Right atrium auricular region (tissue), 2 donors: ENCODE measurements around the gene SRGAP3. TPM values are rescaled to one million over a fixed set of nuclear protein-coding genes. Genes with fewer than 3 reads are reported as not detected.

Experiments used
- DNase-seq: peaks from one replicate; pipeline ENCODE4 v3.0.0-alpha.2; 2019; ENCODE audit warnings: low spot score
- H3K27ac ChIP-seq, 2 donors: fragments of 200-600 bp; sonication (generic); 1 replicate in 1 of 2; 2 replicates in 1 of 2; pipeline ENCODE4 v1.5.1; 2016 to 2019
- H3K27me3 ChIP-seq, 2 donors: fragments of 200-600 bp; sonication (generic); one replicate each; pipeline versions ENCODE4 v1.5.1 to v1.6.0; 2017 to 2019
- H3K36me3 ChIP-seq: fragments of 200-600 bp; sonication (generic); one replicate; pipeline ENCODE4 v1.5.1; 2016
- H3K4me1 ChIP-seq, 2 donors: fragments of 200-600 bp; sonication (generic); one replicate each; pipeline versions ENCODE4 v1.5.1 to v1.6.0; 2017 to 2019
- H3K4me3 ChIP-seq, 2 donors: fragments of 200-600 bp; sonication (generic); 1 replicate in 1 of 2; 2 replicates in 1 of 2; pipeline ENCODE4 v1.5.1; 2017 to 2019; ENCODE audit warnings: mild to moderate bottlenecking in 1 of 2, moderate library complexity in 1 of 2
- H3K9me3 ChIP-seq, 2 donors: fragments of 200-600 bp; sonication (generic); one replicate each; pipeline ENCODE4 v1.5.1; 2019
- CTCF ChIP-seq, 2 donors: fragments of 200-600 bp; sonication (generic); IDR thresholded peaks; one replicate each; pipeline ENCODE4 v1.5.1; 2019; ENCODE audit warnings: antibody characterized with exemption in 2 of 2
- total RNA-seq, 2 donors: library from RNA; depleted of rRNA; stranded (reverse); fragments of >200 nt; gene quantifications; one replicate each; pipeline ENCODE4 v1.1.0, GENCODE V29; 2016

The SRGAP3 gene
- total RNA-seq, 2 donors from 2014 or later, result 4.0 to 5.0 TPM

- Histone ChIP-seq H3K9me3 (no peaks in the 10 kb centered on the region), H3K27me3 (no peaks in the 10 kb centered on the region), H3K4me1 (no peaks in the 10 kb centered on the region), H3K4me3 (no peak overlapping the region), H3K27ac (no peak overlapping the region), H3K36me3 (no peaks in the 10 kb centered on the region)
- no peak for TF ChIP-seq CTCF (IDR thresholded peaks at IDR 0.05)
- no peak for DNase-seq
Measured at GRCh38 chr3:8976540-8977182, 272.8 kb downstream of the SRGAP3 start.

- no peak for TF ChIP-seq CTCF (IDR thresholded peaks at IDR 0.05)
- H3K9me3 ChIP-seq, result no peaks in the 10 kb centered on the region
- no peak overlapping the region for H3K4me3 ChIP-seq
- no peaks in the 10 kb centered on the region for H3K36me3 ChIP-seq
- no peak overlapping the region for H3K27ac ChIP-seq
- H3K27me3 ChIP-seq, result no peaks in the 10 kb centered on the region
- no peak for DNase-seq
- no peaks in the 10 kb centered on the region for H3K4me1 ChIP-seq
Measured at GRCh38 chr3:8975081-8976020, 274.1 kb downstream of the SRGAP3 start.

- Histone ChIP-seq H3K4me3 (no peak overlapping the region), H3K9me3 (no peaks in the 10 kb centered on the region), H3K36me3 (no peaks in the 10 kb centered on the region), H3K4me1 (no peaks in the 10 kb centered on the region), H3K27ac (no peak overlapping the region), H3K27me3 (no peaks in the 10 kb centered on the region)
- TF ChIP-seq CTCF (IDR thresholded peaks at IDR 0.05), result no peak
- DNase-seq, result no peak
Measured at GRCh38 chr3:8974458-8974857, 275.0 kb downstream of the SRGAP3 start.

GRCh38 chr3:8972639-8973038 is 276.8 kb downstream of the SRGAP3 start:
- Histone ChIP-seq H3K4me3 (no peak overlapping the region), H3K27ac (no peak overlapping the region), H3K9me3 (no peaks in the 10 kb centered on the region), H3K27me3 (no peaks in the 10 kb centered on the region), H3K4me1 (no peaks in the 10 kb centered on the region), H3K36me3 (no peaks in the 10 kb centered on the region)
- no peak for TF ChIP-seq CTCF (IDR thresholded peaks at IDR 0.05)
- no peak for DNase-seq

GRCh38 chr3:8970971-8971589 is 278.4 kb downstream of the SRGAP3 start:
- Histone ChIP-seq H3K9me3 (no peaks in the 10 kb centered on the region), H3K4me1 (no peaks in the 10 kb centered on the region), H3K27me3 (no peaks in the 10 kb centered on the region), H3K27ac (no peak overlapping the region), H3K36me3 (no peaks in the 10 kb centered on the region), H3K4me3 (no peak overlapping the region)
- peak; percentile 93 to 99 for TF ChIP-seq CTCF (IDR thresholded peaks at IDR 0.05)
- peak; percentile 80 for DNase-seq
